ENCODE results near the gene ZNF688. TPM values are rescaled to one million over a fixed set of nuclear protein-coding genes. Genes with fewer than 3 reads are reported as not detected.

Gene ZNF688
- total RNA-seq, 1 experiment from 2014 or later: 5.5 TPM

GRCh38 chr16:30553393-30553899 lies 18.1 kb downstream of the ZNF688 start:
- Histone ChIP-seq H2AFZ (ENCODE audit: low read length) (no peak overlapping the region), H3K4me1 (ENCODE audit: insufficient read depth, low read length) (peaks cover 3% of the 10 kb centered on the region; the same call in 1 of the 2 replicates), H3K9me2 (replicated peaks; ENCODE audit: low read length) (no peaks in the 10 kb centered on the region), H3K9ac (ENCODE audit: low read length) (no peak overlapping the region), H3K27ac (ENCODE audit: low read length) (no peak overlapping the region), H3K79me2 (ENCODE audit: low read length) (peaks cover 29% of the 10 kb centered on the region), H3F3A (ENCODE audit: low read length, unreplicated experiment) (no peaks in the 10 kb centered on the region), H3K4me3 (ENCODE audit: low read length) (no peak overlapping the region), H3K27me3 (ENCODE audit: low read length) (no peaks in the 10 kb centered on the region), H3K4me2 (ENCODE audit: low read length) (no peak overlapping the region), H4K20me1 (ENCODE audit: low read length) (no peaks in the 10 kb centered on the region), H3K9me3 (ENCODE audit: low read length) (no peaks in the 10 kb centered on the region), H3K36me3 (ENCODE audit: low read depth, low read length) (no peaks in the 10 kb centered on the region)
- ChIA-PET POLR2A (ENCODE audit: unreplicated experiment) (no interaction called here), CTCF (no interaction called here)
- BruUV-seq (replicated peaks): no TSS peak
- DNase-seq: no peak
- intact Hi-C loops (cut with micrococcal nuclease): no loop called here
- ATAC-seq: no peak
- no peak for TF ChIP-seq EZH2phosphoT487 (IDR thresholded peaks at IDR 0.05; ENCODE audit: borderline replicate concordance, low read length)
- no peak for TF ChIP-seq EZH2 (IDR thresholded peaks at IDR 0.05; ENCODE audit: low read length, unreplicated experiment)
- TF ChIP-seq, protein P1, sequence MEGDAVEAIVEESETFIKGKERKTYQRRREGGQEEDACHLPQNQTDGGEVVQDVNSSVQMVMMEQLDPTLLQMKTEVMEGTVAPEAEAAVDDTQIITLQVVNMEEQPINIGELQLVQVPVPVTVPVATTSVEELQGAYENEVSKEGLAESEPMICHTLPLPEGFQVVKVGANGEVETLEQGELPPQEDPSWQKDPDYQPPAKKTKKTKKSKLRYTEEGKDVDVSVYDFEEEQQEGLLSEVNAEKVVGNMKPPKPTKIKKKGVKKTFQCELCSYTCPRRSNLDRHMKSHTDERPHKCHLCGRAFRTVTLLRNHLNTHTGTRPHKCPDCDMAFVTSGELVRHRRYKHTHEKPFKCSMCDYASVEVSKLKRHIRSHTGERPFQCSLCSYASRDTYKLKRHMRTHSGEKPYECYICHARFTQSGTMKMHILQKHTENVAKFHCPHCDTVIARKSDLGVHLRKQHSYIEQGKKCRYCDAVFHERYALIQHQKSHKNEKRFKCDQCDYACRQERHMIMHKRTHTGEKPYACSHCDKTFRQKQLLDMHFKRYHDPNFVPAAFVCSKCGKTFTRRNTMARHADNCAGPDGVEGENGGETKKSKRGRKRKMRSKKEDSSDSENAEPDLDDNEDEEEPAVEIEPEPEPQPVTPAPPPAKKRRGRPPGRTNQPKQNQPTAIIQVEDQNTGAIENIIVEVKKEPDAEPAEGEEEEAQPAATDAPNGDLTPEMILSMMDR (conservative IDR thresholded peaks at IDR 0.05; ENCODE audit: low read depth, low read length): no peak

GRCh38 chr16:30552956-30553355 lies 18.6 kb downstream of the ZNF688 start:
- Histone ChIP-seq H3K79me2 (ENCODE audit: low read length) (peaks cover 28% of the 10 kb centered on the region), H3K9me3 (ENCODE audit: low read length) (no peaks in the 10 kb centered on the region), H3K4me2 (ENCODE audit: low read length) (no peak overlapping the region), H4K20me1 (ENCODE audit: low read length) (no peaks in the 10 kb centered on the region), H2AFZ (ENCODE audit: low read length) (no peak overlapping the region), H3K4me3 (ENCODE audit: low read length) (no peak overlapping the region), H3K4me1 (ENCODE audit: insufficient read depth, low read length) (peaks cover 3% of the 10 kb centered on the region; the same call in 1 of the 2 replicates), H3K36me3 (ENCODE audit: low read depth, low read length) (no peaks in the 10 kb centered on the region), H3F3A (ENCODE audit: low read length, unreplicated experiment) (no peaks in the 10 kb centered on the region), H3K27ac (ENCODE audit: low read length) (no peak overlapping the region), H3K27me3 (ENCODE audit: low read length) (no peaks in the 10 kb centered on the region), H3K9me2 (replicated peaks; ENCODE audit: low read length) (no peaks in the 10 kb centered on the region), H3K9ac (ENCODE audit: low read length) (no peak overlapping the region)
- intact Hi-C loops (cut with micrococcal nuclease): no loop called here
- no peak for ATAC-seq
- BruUV-seq (replicated peaks): no TSS peak
- CTCF ChIA-PET: no interaction called here
- no peak for DNase-seq
- TF ChIP-seq, protein P1 (conservative IDR thresholded peaks at IDR 0.05; ENCODE audit: low read depth, low read length): no peak
- TF ChIP-seq EZH2phosphoT487 (IDR thresholded peaks at IDR 0.05; ENCODE audit: borderline replicate concordance, low read length) (no peak), EZH2 (IDR thresholded peaks at IDR 0.05; ENCODE audit: low read length, unreplicated experiment) (no peak)
- POLR2A ChIA-PET (ENCODE audit: unreplicated experiment): no interaction called here

DNA sequence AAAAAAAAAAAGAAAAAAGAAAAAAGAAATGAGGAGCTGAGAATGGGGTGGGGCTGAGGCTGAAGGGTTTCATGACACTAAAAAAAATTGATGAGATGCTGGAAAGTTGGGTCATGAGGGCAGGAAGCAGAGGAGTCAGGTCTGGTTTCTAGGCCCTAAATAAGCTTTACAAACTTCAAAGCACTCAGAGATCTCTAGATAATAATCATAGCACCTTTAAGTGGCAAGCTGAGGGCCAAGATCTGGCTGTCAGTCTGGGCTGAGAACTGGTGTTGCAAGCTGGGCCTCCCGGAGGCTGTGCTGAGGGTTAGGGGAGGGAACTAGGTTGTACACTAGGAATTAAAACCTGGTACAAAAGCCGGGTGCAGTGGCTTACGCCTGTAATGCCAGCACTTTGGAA lies 19.7 kb downstream of the ZNF688 start:
- ChIA-PET CTCF (no interaction called here), POLR2A (ENCODE audit: unreplicated experiment) (interaction anchor here (0.6 kb wide), 2 partner anchors 25 to 114 kb away, joined by 3 to 11 read pairs; no protein-coding TSS in a partner anchor)
- intact Hi-C loops (cut with micrococcal nuclease): no loop called here
- H3K79me2 ChIP-seq (ENCODE audit: low read length): peaks cover 17% of the 10 kb centered on the region
- H4K20me1 ChIP-seq (ENCODE audit: low read length): no peaks in the 10 kb centered on the region
- peaks cover 3% of the 10 kb centered on the region; the same call in 1 of the 2 replicates for H3K4me1 ChIP-seq (ENCODE audit: insufficient read depth, low read length)
- H3K4me3 ChIP-seq (ENCODE audit: low read length): no peak overlapping the region
- BruUV-seq (replicated peaks): no TSS peak
- H3F3A ChIP-seq (ENCODE audit: low read length, unreplicated experiment): no peaks in the 10 kb centered on the region
- no peaks in the 10 kb centered on the region for H3K27me3 ChIP-seq (ENCODE audit: low read length)
- no peak overlapping the region for H3K27ac ChIP-seq (ENCODE audit: low read length)
- ATAC-seq: no peak
- TF ChIP-seq, protein P1 (conservative IDR thresholded peaks at IDR 0.05; ENCODE audit: low read depth, low read length): no peak
- H3K9me2 ChIP-seq (replicated peaks; ENCODE audit: low read length): no peaks in the 10 kb centered on the region
- H3K4me2 ChIP-seq (ENCODE audit: low read length): no peak overlapping the region
- no peak overlapping the region for H3K9ac ChIP-seq (ENCODE audit: low read length)
- no peaks in the 10 kb centered on the region for H3K9me3 ChIP-seq (ENCODE audit: low read length)
- DNase-seq: no peak
- H2AFZ ChIP-seq (ENCODE audit: low read length): no peak overlapping the region
- no peaks in the 10 kb centered on the region for H3K36me3 ChIP-seq (ENCODE audit: low read depth, low read length)
